B cell (primary cell): Measurements from ENCODE around the gene MICAL3. TPM values are rescaled to one million over a fixed set of nuclear protein-coding genes. Genes with fewer than 3 reads are reported as not detected.
"Not testable (repeated sequence)": the region's sequence is repeated elsewhere in the genome, so short reads cannot be mapped to it uniquely, and the experiment has no call there.

ENCODE experiments used
- ATAC-seq: fragments of 200-7000 bp; cut with Tn5 transposase; one replicate; pipeline ENCODE4 v1.10.0; 2021; ENCODE audit warnings: low read depth, mild to moderate bottlenecking, moderate number of reproducible peaks, moderate library complexity
- CTCF ChIA-PET: fragments of 350-600 bp; sonication (Branson Sonifier 250); formaldehyde crosslinking; loops from one replicate; lab custom pipeline; 2021; ENCODE audit warnings: antibody characterized with exemption, inconsistent platforms; lab: Charles Lee
- POLR2A ChIA-PET: fragments of 350-600 bp; sonication (Branson Sonifier 250); formaldehyde crosslinking; loops from one replicate; lab custom pipeline; 2021; ENCODE audit warnings: antibody characterized with exemption; lab: Charles Lee
- DNase-seq: peaks from one replicate; pipeline ENCODE4 v3.0.0; 2013
- H2AFZ ChIP-seq: 2 replicates; pipeline ENCODE4 v1.6.1; 2012; ENCODE audit warnings: mild to moderate bottlenecking, low read depth, low read length; ENCODE audit not compliant: insufficient read depth, poor library complexity, severe bottlenecking
- H3K27ac ChIP-seq, 2 donors: 1 replicate in 1 of 2; 2 replicates in 1 of 2; pipeline ENCODE4 v1.5.1; 2012 to 2013; ENCODE audit warnings: low read length in 2 of 2, mild to moderate bottlenecking in 2 of 2, moderate library complexity in 1 of 2
- H3K27me3 ChIP-seq, 4 experiments: fragments of 200-600 bp in 1 of 4; sonication (generic) in 1 of 4; replicated peaks in 1 of 4; 1 replicate in 2 of 4; 2 replicates in 2 of 4; pipeline versions ENCODE4 v1.6.1 to v1.7.0; 2013 to 2016; ENCODE audit warnings: low read length in 3 of 4, mild to moderate bottlenecking in 2 of 4, mixed read lengths in 1 of 4, moderate library complexity in 1 of 4; ENCODE audit not compliant: insufficient read depth in 4 of 4, control insufficient read depth in 3 of 4; ENCODE audit errors: control extremely low read depth in 1 of 4
- H3K36me3 ChIP-seq, 2 experiments: replicated peaks in 1 of 2; 1 replicate in 1 of 2; 2 replicates in 1 of 2; pipeline versions ENCODE4 v1.6.1 to v1.7.1; 2013; ENCODE audit warnings: low read length in 1 of 2; ENCODE audit not compliant: insufficient read depth in 2 of 2, control insufficient read depth in 1 of 2; ENCODE audit errors: control extremely low read depth in 1 of 2, extremely low read depth in 1 of 2
- H3K4me1 ChIP-seq, 2 donors: fragments of 200-600 bp in 1 of 2; sonication (generic) in 1 of 2; 1 replicate in 1 of 2; 2 replicates in 1 of 2; pipeline versions ENCODE4 v1.5.1 to v1.6.1; 2013 to 2017; ENCODE audit warnings: low read length in 2 of 2; ENCODE audit not compliant: control insufficient read depth in 2 of 2, insufficient read depth in 2 of 2
- H3K4me2 ChIP-seq: replicated peaks from 2 replicates; pipeline ENCODE3; 2012; ENCODE audit warnings: mild to moderate bottlenecking, low read depth, low read length; ENCODE audit not compliant: poor library complexity, severe bottlenecking
- H3K4me3 ChIP-seq, 5 experiments: fragments of 200-600 bp in 1 of 5; sonication (generic) in 1 of 5; 1 replicate in 3 of 5; 2 replicates in 2 of 5; pipeline versions ENCODE4 v1.5.1 to v1.7.0; 2011 to 2016; ENCODE audit warnings: low read length in 4 of 5, mild to moderate bottlenecking in 4 of 5, low read depth in 2 of 5, control low read depth in 1 of 5, moderate library complexity in 1 of 5; ENCODE audit not compliant: insufficient read depth in 1 of 5; ENCODE audit errors: control extremely low read depth in 1 of 5, extremely low read depth in 1 of 5
- H3K79me2 ChIP-seq: fragments of 200-600 bp; sonication (generic); one replicate; pipeline ENCODE4 v1.6.0; 2016; ENCODE audit warnings: low read length; ENCODE audit not compliant: control insufficient read depth, insufficient read depth
- H3K9ac ChIP-seq: fragments of 200-600 bp; sonication (generic); 2 replicates; pipeline ENCODE4 v1.6.1; 2017; ENCODE audit warnings: mild to moderate bottlenecking, low read length, moderate library complexity
- H3K9me3 ChIP-seq, 3 donors: one replicate each; pipeline versions ENCODE4 v1.6.1 to v1.7.1; 2013; ENCODE audit warnings: low read length in 2 of 3; ENCODE audit not compliant: control insufficient read depth in 2 of 3, insufficient read depth in 1 of 3; ENCODE audit errors: control extremely low read depth in 1 of 3
- H4K20me1 ChIP-seq: 2 replicates; pipeline ENCODE4 v1.6.0; 2012; ENCODE audit warnings: mild to moderate bottlenecking, low read length; ENCODE audit not compliant: insufficient read depth, control insufficient read depth, poor library complexity, severe bottlenecking
- H3K27ac Mint-ChIP-seq: one replicate; pipeline ENCODE4 v1.8.0; 2021; ENCODE audit warnings: mixed read lengths
- H3K27me3 Mint-ChIP-seq: one replicate; pipeline ENCODE4 v1.8.0; 2021; ENCODE audit warnings: mixed read lengths
- H3K4me1 Mint-ChIP-seq: one replicate; pipeline ENCODE4 v1.8.0; 2021; ENCODE audit warnings: mixed read lengths
- H3K4me3 Mint-ChIP-seq: one replicate; pipeline ENCODE4 v1.8.0; 2021; ENCODE audit warnings: mixed read lengths
- H3K9me3 Mint-ChIP-seq: one replicate; pipeline ENCODE4 v1.8.0; 2022; ENCODE audit warnings: mixed read lengths; ENCODE audit not compliant: insufficient read depth
- EZH2 ChIP-seq: IDR thresholded peaks from 2 replicates; pipeline ENCODE4 v1.6.1; 2012; ENCODE audit warnings: borderline replicate concordance, low read depth, mild to moderate bottlenecking, moderate library complexity, low read length; ENCODE audit not compliant: insufficient read depth, poor library complexity, severe bottlenecking
- WGBS: methylation state at CpG from one replicate; pipeline ENCODE4 v1.1.5; 2013; ENCODE audit warnings: missing lambda C conversion rate; ENCODE audit not compliant: insufficient coverage; 5-methylcytosine and 5-hydroxymethylcytosine counted together
- intact Hi-C: fragments of 100-400 bp; cut with micrococcal nuclease; formaldehyde crosslinking; loops from one replicate; pipeline ENCODE4 v1.10.0; 2022
- polyA plus RNA-seq: library from polyadenylated mRNA; depleted of rRNA; stranded (reverse); fragments of >200 nt; gene quantifications from 2 replicates; pipeline ENCODE4 v1.2.3, GENCODE V29; 2012
- total RNA-seq, 2 donors: library from RNA; stranded (reverse); fragments of 120-200 nt in 1 of 2; gene quantifications; 1 replicate in 1 of 2; 2 replicates in 1 of 2; pipeline versions ENCODE4 v1.2.3 to v1.2.4, GENCODE V29; 2013 to 2022
- TF ChIP-seq, protein P1 (sequence below): fragments of 200-600 bp; IDR thresholded peaks from one replicate; pipeline ENCODE4 v1.8.0; 2022; ENCODE audit warnings: antibody characterized with exemption, mild to moderate bottlenecking

MICAL3 gene
- total and polyA plus RNA-seq, 2 donors (not counting 1 experiment from before 2014, with no cell fraction given) = 50.5 to 253 TPM

DNA sequence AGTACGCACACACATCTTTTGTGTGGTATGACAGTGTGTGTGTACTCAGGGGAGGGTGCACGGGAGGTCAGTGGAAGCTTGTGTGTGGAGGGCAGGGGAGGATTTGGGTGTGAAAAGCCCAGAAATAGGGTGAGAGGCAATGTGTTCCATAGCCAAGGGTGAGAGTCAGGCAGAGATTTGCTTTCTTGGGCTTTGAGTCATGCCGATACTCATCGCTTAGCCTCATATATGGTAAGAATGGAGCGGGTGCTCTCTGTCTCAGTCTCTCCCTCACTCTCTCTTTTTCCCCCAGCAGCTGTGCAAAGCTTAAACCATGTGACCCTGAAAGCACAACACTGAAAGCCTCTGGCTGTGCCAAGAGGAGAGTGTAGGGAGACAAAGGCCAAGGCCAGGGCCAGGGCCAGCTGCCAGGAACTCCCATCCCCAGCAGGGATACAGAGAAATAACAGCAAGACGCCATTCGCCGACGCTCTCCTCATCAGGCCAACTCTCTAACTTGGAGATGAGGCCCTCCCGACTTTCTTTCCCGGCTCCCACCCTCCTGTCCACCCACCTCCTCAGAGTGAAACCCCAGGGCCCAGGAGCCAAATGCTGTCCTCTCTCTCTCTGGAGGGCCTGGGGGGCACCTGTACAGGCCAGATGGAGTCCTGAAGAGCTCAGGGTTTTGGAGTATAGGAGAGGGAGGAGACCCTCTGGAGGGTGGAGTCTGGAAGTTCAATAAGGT lies 20.3 kb upstream of the MICAL3 start:
- Mint-ChIP-seq H3K4me3 (no peak overlapping the region), H3K4me1 (peaks cover 6% of the 10 kb centered on the region), H3K27ac (no peak overlapping the region), H3K27me3 (no peaks in the 10 kb centered on the region), H3K9me3 (no peaks in the 10 kb centered on the region)
- Histone ChIP-seq H3K9ac (no peak overlapping the region), H3K27me3 (no peaks in the 10 kb centered on the region), H2AFZ (no peak overlapping the region), H3K27ac (no peak overlapping the region), H3K79me2 (no peaks in the 10 kb centered on the region), H3K4me1 (peaks cover 0 to 5% of the 10 kb centered on the region in 2 donors), H3K4me3 (no peak overlapping the region), H3K9me3 (no peaks in the 10 kb centered on the region), H3K36me3 (no peaks in the 10 kb centered on the region), H3K4me2 (no peak overlapping the region), H4K20me1 (no peaks in the 10 kb centered on the region)
- intact Hi-C loops = no loop called here
- POLR2A ChIA-PET = interaction anchor here (1.0 kb wide), 1 partner anchor 13 kb away, joined by 4 read pairs; no protein-coding TSS in a partner anchor
- 89% methylated on average over 10 of the region's 11 CpGs for WGBS
- CTCF ChIA-PET = interaction anchor here (0.5 to 4.6 kb wide), 2 partner anchors 31 to 862 kb away, joined by 3 to 21 read pairs; no protein-coding TSS in a partner anchor
- ATAC-seq (no peak), DNase-seq (no peak)
- no peak for TF ChIP-seq EZH2
- TF ChIP-seq, protein P1, sequence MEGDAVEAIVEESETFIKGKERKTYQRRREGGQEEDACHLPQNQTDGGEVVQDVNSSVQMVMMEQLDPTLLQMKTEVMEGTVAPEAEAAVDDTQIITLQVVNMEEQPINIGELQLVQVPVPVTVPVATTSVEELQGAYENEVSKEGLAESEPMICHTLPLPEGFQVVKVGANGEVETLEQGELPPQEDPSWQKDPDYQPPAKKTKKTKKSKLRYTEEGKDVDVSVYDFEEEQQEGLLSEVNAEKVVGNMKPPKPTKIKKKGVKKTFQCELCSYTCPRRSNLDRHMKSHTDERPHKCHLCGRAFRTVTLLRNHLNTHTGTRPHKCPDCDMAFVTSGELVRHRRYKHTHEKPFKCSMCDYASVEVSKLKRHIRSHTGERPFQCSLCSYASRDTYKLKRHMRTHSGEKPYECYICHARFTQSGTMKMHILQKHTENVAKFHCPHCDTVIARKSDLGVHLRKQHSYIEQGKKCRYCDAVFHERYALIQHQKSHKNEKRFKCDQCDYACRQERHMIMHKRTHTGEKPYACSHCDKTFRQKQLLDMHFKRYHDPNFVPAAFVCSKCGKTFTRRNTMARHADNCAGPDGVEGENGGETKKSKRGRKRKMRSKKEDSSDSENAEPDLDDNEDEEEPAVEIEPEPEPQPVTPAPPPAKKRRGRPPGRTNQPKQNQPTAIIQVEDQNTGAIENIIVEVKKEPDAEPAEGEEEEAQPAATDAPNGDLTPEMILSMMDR = no peak

DNA sequence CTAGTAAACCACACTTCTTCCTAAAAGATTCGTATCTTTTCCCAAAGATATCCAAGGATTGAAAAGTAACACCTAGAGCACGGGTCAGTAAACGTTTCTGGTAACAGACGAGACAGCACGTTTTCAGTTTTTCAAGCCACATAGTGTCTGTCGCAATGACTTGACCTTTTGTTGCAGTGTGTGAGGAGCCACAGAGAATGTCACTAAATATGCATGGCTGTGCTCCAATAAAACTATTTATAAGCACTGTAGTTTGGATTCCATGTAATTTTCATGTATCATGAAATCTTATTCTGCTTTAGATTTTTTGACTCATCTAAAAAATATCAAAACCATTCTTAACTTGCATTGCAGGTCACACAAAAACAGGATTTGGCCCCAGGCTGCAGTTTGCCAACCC lies 18.3 kb upstream of the MICAL3 start:
- Histone ChIP-seq H3K27ac (no peak overlapping the region), H3K36me3 (no peaks in the 10 kb centered on the region), H3K4me3 (no peak overlapping the region), H3K4me2 (no peak overlapping the region), H3K79me2 (no peaks in the 10 kb centered on the region), H3K9me3 (no peaks in the 10 kb centered on the region), H3K4me1 (peaks cover 0 to 5% of the 10 kb centered on the region in 2 donors), H3K27me3 (no peaks in the 10 kb centered on the region), H2AFZ (no peak overlapping the region), H3K9ac (no peak overlapping the region), H4K20me1 (no peaks in the 10 kb centered on the region)
- Mint-ChIP-seq H3K27ac (no peak overlapping the region), H3K4me1 (peaks cover 6% of the 10 kb centered on the region), H3K4me3 (no peak overlapping the region), H3K9me3 (no peaks in the 10 kb centered on the region), H3K27me3 (no peaks in the 10 kb centered on the region)
- WGBS = no CpG with 5 or more reads among the region's 6 CpGs
- TF ChIP-seq, protein P1 = no peak
- ChIA-PET POLR2A (no interaction called here), CTCF (interaction anchor here (1.5 kb wide), 1 partner anchor 33 kb away, joined by 6 read pairs; no protein-coding TSS in a partner anchor)
- no peak for ATAC-seq
- DNase-seq = no peak
- intact Hi-C loops = no loop called here

DNA sequence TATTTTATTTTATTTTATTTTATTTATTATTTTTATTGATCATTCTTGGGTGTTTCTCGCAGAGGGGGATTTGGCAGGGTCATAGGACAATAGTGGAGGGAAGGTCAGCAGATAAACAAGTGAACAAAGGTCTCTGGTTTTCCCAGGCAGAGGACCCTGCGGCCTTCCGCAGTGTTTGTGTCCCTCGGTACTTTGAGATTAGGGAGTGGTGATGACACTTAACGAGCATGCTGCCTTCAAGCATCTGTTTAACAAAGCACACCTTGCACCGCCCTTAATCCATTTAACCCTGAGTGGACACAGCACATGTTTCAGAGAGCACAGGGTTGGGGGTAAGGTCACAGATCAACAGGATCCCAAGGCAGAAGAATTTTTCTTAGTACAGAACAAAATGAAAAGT lies 16.5 kb upstream of the MICAL3 start:
- H3K4me2 ChIP-seq, H3K9ac ChIP-seq, H2AFZ ChIP-seq, H3K27me3 Mint-ChIP-seq, H3K79me2 ChIP-seq, H3K4me3 ChIP-seq, DNase-seq, CTCF ChIA-PET, intact Hi-C loops, H3K27me3 ChIP-seq, H3K4me3 Mint-ChIP-seq, H3K27ac Mint-ChIP-seq, H3K9me3 ChIP-seq, H3K9me3 Mint-ChIP-seq, H3K4me1 Mint-ChIP-seq, H3K4me1 ChIP-seq, H3K36me3 ChIP-seq, H3K27ac ChIP-seq, POLR2A ChIA-PET, H4K20me1 ChIP-seq, ATAC-seq: not testable (repeated sequence)
- no CpG with 5 or more reads among the region's 6 CpGs for WGBS
